OCI-LY1 (cell line): Measurements from ENCODE around the gene C16orf74.

ENCODE experiments used
- H2AFZ ChIP-seq: fragments of 200-600 bp; sonication (generic), shearing (Covaris generic); 2 replicates; pipeline ENCODE4 v1.6.0; 2014; ENCODE audit warnings: antibody characterized with exemption, mild to moderate bottlenecking, low read length
- H3F3A ChIP-seq: fragments of 200-600 bp; sonication (generic), shearing (Covaris generic); 2 replicates; pipeline ENCODE4 v1.6.0; 2014; ENCODE audit warnings: mild to moderate bottlenecking, antibody characterized with exemption, low read length, moderate library complexity; ENCODE audit not compliant: insufficient read depth
- H3K27ac ChIP-seq: fragments of 200-600 bp; sonication (generic); 2 replicates; pipeline ENCODE4 v1.5.1; 2014; ENCODE audit warnings: low read length, mixed run types, mild to moderate bottlenecking, low read depth; ENCODE audit not compliant: poor library complexity, severe bottlenecking
- H3K27me3 ChIP-seq: fragments of 200-600 bp; sonication (generic); 2 replicates; pipeline ENCODE4 v1.6.0; 2014; ENCODE audit warnings: antibody characterized with exemption, mild to moderate bottlenecking, low read length, moderate library complexity; ENCODE audit not compliant: insufficient read depth
- H3K36me3 ChIP-seq: fragments of 200-600 bp; sonication (generic); 2 replicates; pipeline ENCODE4 v1.6.1; 2014; ENCODE audit warnings: mild to moderate bottlenecking, antibody characterized with exemption, low read length, moderate library complexity, mixed read lengths; ENCODE audit not compliant: insufficient read depth
- H3K4me1 ChIP-seq: fragments of 200-600 bp; sonication (generic); 2 replicates; pipeline ENCODE4 v1.5.1; 2014; ENCODE audit warnings: mild to moderate bottlenecking, low read length, moderate library complexity; ENCODE audit not compliant: insufficient read depth, severe bottlenecking
- H3K4me2 ChIP-seq: fragments of 200-600 bp; sonication (generic), shearing (Covaris generic); 2 replicates; pipeline ENCODE4 v1.6.1; 2014; ENCODE audit warnings: low read length
- H3K4me3 ChIP-seq: fragments of 200-600 bp; sonication (generic); 2 replicates; pipeline ENCODE4 v1.5.1; 2014; ENCODE audit warnings: low read length, low read depth, mild to moderate bottlenecking, mixed read lengths; ENCODE audit not compliant: poor library complexity, severe bottlenecking
- H3K79me2 ChIP-seq: fragments of 200-600 bp; shearing (Covaris generic); 2 replicates; pipeline ENCODE4 v1.6.1; 2016; ENCODE audit warnings: mixed run types, low read length, mixed read lengths; ENCODE audit not compliant: insufficient read depth
- H3K9ac ChIP-seq: fragments of 200-600 bp; sonication (generic), shearing (Covaris generic); 2 replicates; pipeline ENCODE4 v1.6.1; 2014; ENCODE audit warnings: mild to moderate bottlenecking, low read length, mixed read lengths
- H3K9me2 ChIP-seq: fragments of 200-600 bp; sonication (generic), shearing (Covaris generic); 2 replicates; pipeline ENCODE4 v1.6.1; 2014; ENCODE audit warnings: low read depth, mild to moderate bottlenecking, low read length, mixed read lengths
- H3K9me3 ChIP-seq: fragments of 200-600 bp; shearing (Covaris generic); 2 replicates; pipeline ENCODE4 v1.6.1; 2014; ENCODE audit warnings: low read length, mixed read lengths
- H4K20me1 ChIP-seq: fragments of 200-600 bp; sonication (generic), shearing (Covaris generic); 2 replicates; pipeline ENCODE4 v1.6.0; 2016; ENCODE audit warnings: mild to moderate bottlenecking, low read length; ENCODE audit not compliant: insufficient read depth
- EZH2 ChIP-seq: fragments of 200-600 bp; sonication (generic), shearing (Covaris generic); IDR thresholded peaks from 2 replicates; pipeline ENCODE4 v1.8.0; 2017; ENCODE audit warnings: borderline replicate concordance, mixed run types, mild to moderate bottlenecking, antibody characterized with exemption, low read length, moderate library complexity, mixed read lengths
- TF ChIP-seq, protein P1 (sequence below): fragments of 200-600 bp; sonication (generic), shearing (Covaris generic); IDR thresholded peaks from 2 replicates; pipeline ENCODE4 v1.5.1; 2017; ENCODE audit warnings: mild to moderate bottlenecking, antibody characterized with exemption, low read length, moderate library complexity, mixed read lengths

Gene C16orf74

DNA sequence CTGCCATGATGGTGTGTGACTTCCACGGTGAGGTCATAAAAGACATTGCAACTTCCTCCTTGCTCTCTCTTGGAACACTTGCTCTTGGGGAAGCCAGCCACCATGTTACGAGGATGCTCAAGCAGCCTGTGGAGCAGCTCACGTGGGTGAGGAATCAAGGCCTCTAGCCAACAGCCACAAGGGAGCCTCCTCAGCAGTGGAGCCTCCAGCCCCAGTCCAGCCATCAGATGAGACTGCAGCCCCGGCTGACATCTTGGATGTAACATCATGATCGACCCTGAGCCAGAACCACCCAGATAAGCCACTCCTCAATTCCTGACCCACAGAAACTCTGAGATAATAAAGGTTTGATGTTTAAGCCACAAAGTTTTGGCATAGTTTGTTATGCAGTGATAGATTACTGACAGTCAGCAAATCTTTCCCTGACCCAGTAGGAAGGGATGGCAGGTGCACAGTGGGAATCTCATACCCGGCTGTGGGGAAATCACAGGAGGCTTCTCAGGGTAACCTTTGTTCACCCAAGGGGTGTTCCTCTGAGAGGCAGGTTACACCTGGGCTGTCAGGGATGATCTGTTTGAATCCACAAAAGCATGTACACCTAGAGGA, 38.8 kb downstream of the C16orf74 start:
- Histone ChIP-seq H3K9ac (no peak overlapping the region), H3K36me3 (peaks cover 5% of the 10 kb centered on the region; the same call in 1 of the 2 replicates), H3F3A (no peaks in the 10 kb centered on the region), H3K27me3 (peaks cover 20% of the 10 kb centered on the region; the same call in 1 of the 2 replicates), H3K27ac (no peak overlapping the region), H4K20me1 (no peaks in the 10 kb centered on the region), H3K79me2 (no peaks in the 10 kb centered on the region), H3K9me3 (0 out of 2 replicates have a peak, but pooled peaks cover 4% of the 10 kb centered on the region), H3K4me3 (no peak overlapping the region), H3K9me2 (no peaks in the 10 kb centered on the region), H3K4me2 (no peak overlapping the region), H3K4me1 (no peaks in the 10 kb centered on the region), H2AFZ (no peak overlapping the region)
- TF ChIP-seq, protein P1, sequence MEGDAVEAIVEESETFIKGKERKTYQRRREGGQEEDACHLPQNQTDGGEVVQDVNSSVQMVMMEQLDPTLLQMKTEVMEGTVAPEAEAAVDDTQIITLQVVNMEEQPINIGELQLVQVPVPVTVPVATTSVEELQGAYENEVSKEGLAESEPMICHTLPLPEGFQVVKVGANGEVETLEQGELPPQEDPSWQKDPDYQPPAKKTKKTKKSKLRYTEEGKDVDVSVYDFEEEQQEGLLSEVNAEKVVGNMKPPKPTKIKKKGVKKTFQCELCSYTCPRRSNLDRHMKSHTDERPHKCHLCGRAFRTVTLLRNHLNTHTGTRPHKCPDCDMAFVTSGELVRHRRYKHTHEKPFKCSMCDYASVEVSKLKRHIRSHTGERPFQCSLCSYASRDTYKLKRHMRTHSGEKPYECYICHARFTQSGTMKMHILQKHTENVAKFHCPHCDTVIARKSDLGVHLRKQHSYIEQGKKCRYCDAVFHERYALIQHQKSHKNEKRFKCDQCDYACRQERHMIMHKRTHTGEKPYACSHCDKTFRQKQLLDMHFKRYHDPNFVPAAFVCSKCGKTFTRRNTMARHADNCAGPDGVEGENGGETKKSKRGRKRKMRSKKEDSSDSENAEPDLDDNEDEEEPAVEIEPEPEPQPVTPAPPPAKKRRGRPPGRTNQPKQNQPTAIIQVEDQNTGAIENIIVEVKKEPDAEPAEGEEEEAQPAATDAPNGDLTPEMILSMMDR = no peak
- no peak for TF ChIP-seq EZH2

DNA sequence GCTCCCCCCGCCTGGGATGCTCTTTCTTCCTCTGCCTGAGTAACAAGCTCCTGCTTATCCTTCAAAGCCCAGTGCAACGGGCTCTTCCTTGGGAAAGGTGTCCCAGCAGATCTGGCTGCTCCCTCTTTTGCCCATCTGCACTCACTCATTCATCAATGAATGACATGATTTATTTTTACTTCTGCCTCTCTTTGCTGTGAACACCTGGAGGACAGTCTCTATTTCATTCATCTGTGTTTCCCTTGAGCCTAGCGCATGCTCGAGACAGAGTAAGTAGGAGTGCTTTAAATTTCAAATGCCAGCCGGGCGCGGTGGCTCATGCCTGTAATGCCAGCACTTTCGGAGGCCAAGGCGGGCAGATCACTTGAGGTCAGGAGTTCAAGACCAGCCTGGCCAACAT, 40.2 kb downstream of the C16orf74 start:
- Histone ChIP-seq H3K36me3 (peaks cover 5% of the 10 kb centered on the region; the same call in 1 of the 2 replicates), H3K4me2 (no peak overlapping the region), H4K20me1 (no peaks in the 10 kb centered on the region), H2AFZ (no peak overlapping the region), H3K9me2 (no peaks in the 10 kb centered on the region), H3K9ac (no peak overlapping the region), H3F3A (no peaks in the 10 kb centered on the region), H3K27ac (no peak overlapping the region), H3K27me3 (peaks cover 17% of the 10 kb centered on the region; the same call in 1 of the 2 replicates), H3K4me1 (no peaks in the 10 kb centered on the region), H3K4me3 (no peak overlapping the region), H3K79me2 (no peaks in the 10 kb centered on the region), H3K9me3 (0 out of 2 replicates have a peak, but pooled peaks cover 4% of the 10 kb centered on the region)
- TF ChIP-seq, protein P1 = no peak
- TF ChIP-seq EZH2 = no peak

DNA sequence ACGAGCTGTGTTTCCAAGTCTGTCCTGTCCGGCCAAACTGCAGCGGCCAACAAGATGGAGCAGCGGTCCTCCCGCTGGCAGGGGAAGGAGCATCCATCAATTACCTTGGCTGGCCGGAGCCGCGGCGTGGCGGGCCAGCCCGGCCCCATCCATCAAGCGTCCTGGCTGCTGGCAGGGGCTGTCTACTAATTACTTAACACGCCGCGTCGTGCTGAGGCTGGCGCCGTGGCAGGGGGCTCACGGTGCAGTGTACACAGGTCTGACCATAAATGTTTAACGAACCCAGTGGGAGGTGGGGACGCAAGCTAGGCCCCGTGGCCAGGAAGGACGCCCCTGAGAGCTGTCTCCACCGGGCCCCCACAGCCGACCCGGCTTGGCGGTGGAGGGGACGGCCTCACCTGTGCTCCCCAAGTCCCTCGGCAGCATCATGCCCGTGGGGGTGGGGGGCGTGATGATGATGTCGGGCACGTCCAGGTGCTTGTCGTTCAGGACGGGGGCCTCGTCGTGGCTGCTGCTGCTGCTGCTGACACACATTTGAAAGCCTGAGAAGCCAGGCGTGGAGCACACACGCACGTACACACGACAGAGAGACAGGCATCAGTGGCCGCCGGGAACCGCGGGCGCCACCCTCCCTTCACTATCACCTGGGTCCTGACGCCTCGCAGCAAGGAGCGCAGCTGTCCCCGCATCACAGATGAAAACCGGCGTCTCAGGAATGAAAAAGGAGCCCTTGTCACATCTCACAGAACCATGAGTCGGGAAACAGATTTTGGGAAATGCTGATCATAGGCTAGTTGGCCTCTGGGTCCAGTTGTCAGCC, 40.9 kb downstream of the C16orf74 start:
- H3K4me2 ChIP-seq = no peak overlapping the region
- H3K9ac ChIP-seq = no peak overlapping the region
- no peaks in the 10 kb centered on the region for H3K4me1 ChIP-seq
- TF ChIP-seq, protein P1 = no peak
- H3F3A ChIP-seq = no peaks in the 10 kb centered on the region
- H3K9me3 ChIP-seq = 0 out of 2 replicates have a peak, but pooled peaks cover 4% of the 10 kb centered on the region
- no peak overlapping the region for H2AFZ ChIP-seq
- no peak overlapping the region for H3K4me3 ChIP-seq
- H4K20me1 ChIP-seq = no peaks in the 10 kb centered on the region
- peaks cover 17% of the 10 kb centered on the region; the same call in 1 of the 2 replicates for H3K27me3 ChIP-seq
- H3K9me2 ChIP-seq = no peaks in the 10 kb centered on the region
- no peaks in the 10 kb centered on the region for H3K79me2 ChIP-seq
- H3K36me3 ChIP-seq = peaks cover 5% of the 10 kb centered on the region; the same call in 1 of the 2 replicates
- H3K27ac ChIP-seq = no peak overlapping the region
